Mesodermal cell (in vitro differentiated cells): ENCODE measurements around the gene ADGRG4.
"Not testable (repeated sequence)": the region's sequence is repeated elsewhere in the genome, so short reads cannot be mapped to it uniquely, and the experiment has no call there.

Experiments used
- H3K27ac ChIP-seq: 2 replicates; pipeline ENCODE4 v1.7.0; 2013; ENCODE audit warnings: mild to moderate bottlenecking, low read depth, low read length, moderate library complexity; ENCODE audit not compliant: severe bottlenecking
- H3K36me3 ChIP-seq: 2 replicates; pipeline ENCODE4 v1.7.1; 2013; ENCODE audit warnings: mild to moderate bottlenecking, low read length, moderate library complexity; ENCODE audit not compliant: control insufficient read depth, insufficient read depth
- H3K4me1 ChIP-seq: one replicate; pipeline ENCODE4 v1.7.1; 2013; ENCODE audit warnings: mild to moderate bottlenecking, low read length; ENCODE audit not compliant: insufficient read depth, control insufficient read depth, poor library complexity, severe bottlenecking
- H3K4me3 ChIP-seq: 2 replicates; pipeline ENCODE4 v1.7.0; 2013; ENCODE audit warnings: low read length, control low read depth, mild to moderate bottlenecking; ENCODE audit not compliant: insufficient read depth, poor library complexity, severe bottlenecking; ENCODE audit errors: extremely low read depth
- H3K9me3 ChIP-seq: 2 replicates; pipeline ENCODE4 v1.7.1; 2013; ENCODE audit warnings: mild to moderate bottlenecking, low read length, moderate library complexity; ENCODE audit not compliant: control insufficient read depth
- WGBS, 2 experiments: methylation state at CpG; one replicate each; pipeline ENCODE4 v1.1.5; 2013; ENCODE audit warnings: missing lambda C conversion rate in 2 of 2; ENCODE audit not compliant: insufficient coverage in 2 of 2; 5-methylcytosine and 5-hydroxymethylcytosine counted together

Gene ADGRG4

GRCh38 chrX:136437774-136438173 lies 137.0 kb downstream of the ADGRG4 start:
- Histone ChIP-seq H3K9me3 (no peaks in the 10 kb centered on the region), H3K36me3 (no peaks in the 10 kb centered on the region), H3K4me1 (no peaks in the 10 kb centered on the region), H3K4me3 (no peak overlapping the region), H3K27ac (no peak overlapping the region)
- 100% methylated on average over 1 of the region's 2 CpGs; no CpG with 5 or more reads in 1 of the 2 experiments for WGBS, 2 experiments

GRCh38 chrX:136438192-136438591 lies 137.4 kb downstream of the ADGRG4 start:
- no peaks in the 10 kb centered on the region for H3K36me3 ChIP-seq
- H3K4me1 ChIP-seq = no peaks in the 10 kb centered on the region
- WGBS, 2 experiments = 80% methylated on average over 1 of the region's 3 CpGs; no CpG with 5 or more reads in 1 of the 2 experiments
- H3K9me3 ChIP-seq = no peaks in the 10 kb centered on the region
- H3K27ac ChIP-seq = no peak overlapping the region
- H3K4me3 ChIP-seq = no peak overlapping the region

- WGBS, 2 experiments = no CpG with 5 or more reads among the region's 18 CpGs
- not testable (repeated sequence) for H3K9me3 ChIP-seq, H3K4me1 ChIP-seq, H3K36me3 ChIP-seq, H3K27ac ChIP-seq, H3K4me3 ChIP-seq
These were observed 144.9 kb downstream of the ADGRG4 start for GRCh38 chrX:136445674-136446073.

- H3K4me1 ChIP-seq = no peaks in the 10 kb centered on the region
- no peak overlapping the region for H3K4me3 ChIP-seq
- H3K27ac ChIP-seq = no peak overlapping the region
- H3K9me3 ChIP-seq = no peaks in the 10 kb centered on the region
- no peaks in the 10 kb centered on the region for H3K36me3 ChIP-seq
- no CpG with 5 or more reads among the region's 6 CpGs for WGBS, 2 experiments
These were observed 145.4 kb downstream of the ADGRG4 start for GRCh38 chrX:136446208-136446607.

- no CpG with 5 or more reads among the region's 2 CpGs for WGBS, 2 experiments
- Histone ChIP-seq H3K4me1 (no peaks in the 10 kb centered on the region), H3K4me3 (no peak overlapping the region), H3K9me3 (no peaks in the 10 kb centered on the region), H3K27ac (no peak overlapping the region), H3K36me3 (no peaks in the 10 kb centered on the region)
These were observed 146.5 kb downstream of the ADGRG4 start for GRCh38 chrX:136447308-136447707.

- Histone ChIP-seq H3K4me1 (no peaks in the 10 kb centered on the region), H3K4me3 (no peak overlapping the region), H3K9me3 (no peaks in the 10 kb centered on the region), H3K36me3 (no peaks in the 10 kb centered on the region), H3K27ac (no peak overlapping the region)
These were observed 147.2 kb downstream of the ADGRG4 start for GRCh38 chrX:136447968-136448367.

- 72 to 74% methylated on average over 2 to 4 of the region's 8 CpGs for WGBS, 2 experiments
- Histone ChIP-seq H3K27ac (no peak overlapping the region), H3K9me3 (no peaks in the 10 kb centered on the region), H3K36me3 (no peaks in the 10 kb centered on the region), H3K4me3 (no peak overlapping the region), H3K4me1 (no peaks in the 10 kb centered on the region)
These were observed 149.5 kb downstream of the ADGRG4 start for GRCh38 chrX:136450050-136450830.

- Histone ChIP-seq H3K36me3 (no peaks in the 10 kb centered on the region), H3K4me3 (no peak overlapping the region), H3K9me3 (no peaks in the 10 kb centered on the region), H3K4me1 (no peaks in the 10 kb centered on the region), H3K27ac (no peak overlapping the region)
- no CpG with 5 or more reads among the region's 5 CpGs for WGBS, 2 experiments
These were observed 151.9 kb downstream of the ADGRG4 start for GRCh38 chrX:136452614-136453013.

- H3K27ac ChIP-seq = no peak overlapping the region
- no peaks in the 10 kb centered on the region for H3K4me1 ChIP-seq
- WGBS, 2 experiments = no CpG with 5 or more reads among the region's 1 CpG
- no peaks in the 10 kb centered on the region for H3K9me3 ChIP-seq
- no peak overlapping the region for H3K4me3 ChIP-seq
- no peaks in the 10 kb centered on the region for H3K36me3 ChIP-seq
These were observed 152.4 kb downstream of the ADGRG4 start for GRCh38 chrX:136453114-136453513.

- no CpG with 5 or more reads among the region's 1 CpG for WGBS, 2 experiments
- no peaks in the 10 kb centered on the region for H3K9me3 ChIP-seq
- H3K4me1 ChIP-seq = no peaks in the 10 kb centered on the region
- no peak overlapping the region for H3K4me3 ChIP-seq
- no peak overlapping the region for H3K27ac ChIP-seq
- no peaks in the 10 kb centered on the region for H3K36me3 ChIP-seq
These were observed 153.0 kb downstream of the ADGRG4 start for GRCh38 chrX:136453771-136454170.

GRCh38 chrX:136456133-136456532 lies 155.4 kb downstream of the ADGRG4 start:
- 73% methylated on average over 3 of the region's 6 CpGs; no CpG with 5 or more reads in 1 of the 2 experiments for WGBS, 2 experiments
- no peak overlapping the region for H3K27ac ChIP-seq
- no peaks in the 10 kb centered on the region for H3K4me1 ChIP-seq
- no peaks in the 10 kb centered on the region for H3K9me3 ChIP-seq
- no peak overlapping the region for H3K4me3 ChIP-seq
- no peaks in the 10 kb centered on the region for H3K36me3 ChIP-seq
